SK-N-SH (cell line): ENCODE measurements around the gene CCDC148. TPM values are rescaled to one million over a fixed set of nuclear protein-coding genes. Genes with fewer than 3 reads are reported as not detected.

Source experiments
- CTCF ChIA-PET: fragments of 300-600, 350-600 bp; formaldehyde crosslinking; extraction: SDS; loops from one replicate; lab custom pipeline; 2021; lab: Yijun Ruan, JAX
- POLR2A ChIA-PET: fragments of 350-600 bp; sonication (Branson Sonifier 250); formaldehyde crosslinking; extraction: SDS; loops from one replicate; lab custom pipeline; 2020; ENCODE audit warnings: antibody characterized with exemption, inconsistent platforms; lab: Yijun Ruan, JAX
- DNase-seq: peaks from one replicate; pipeline ENCODE4 v3.0.0; 2012
- H2AFZ ChIP-seq: fragments of 200-600 bp; sonication (generic); 2 replicates; pipeline ENCODE4 v1.8.1; 2016; ENCODE audit warnings: antibody characterized with exemption, mild to moderate bottlenecking, low read depth
- H3F3A ChIP-seq: fragments of 200-600 bp; sonication (generic); replicated peaks from 2 replicates; pipeline ENCODE3; 2016; ENCODE audit warnings: antibody characterized with exemption, mild to moderate bottlenecking; ENCODE audit not compliant: insufficient read depth
- H3K27ac ChIP-seq, 2 experiments: fragments of 200-500 bp in 1 of 2; fragments of 200-600 bp in 1 of 2; sonication (Bioruptor generic) in 1 of 2; sonication (generic), shearing (Covaris generic) in 1 of 2; 2 replicates each; pipeline versions ENCODE4 v1.5.1 to v1.6.1; 2014 to 2016; ENCODE audit warnings: low read depth in 2 of 2, inconsistent platforms in 1 of 2, low read length in 1 of 2, mild to moderate bottlenecking in 1 of 2, mixed read lengths in 1 of 2
- H3K27me3 ChIP-seq: fragments of 200-600 bp; sonication (generic), shearing (Covaris generic); 2 replicates; pipeline ENCODE4 v1.6.1; 2016; ENCODE audit warnings: mixed run types; ENCODE audit not compliant: insufficient read depth
- H3K36me3 ChIP-seq, 2 experiments: fragments of 200-500 bp in 1 of 2; fragments of 200-600 bp in 1 of 2; sonication (Bioruptor generic) in 1 of 2; sonication (generic) in 1 of 2; replicated peaks in 1 of 2; 2 replicates each; pipeline versions ENCODE3 to v1.5.1; 2014 to 2016; ENCODE audit warnings: low read length in 1 of 2, mild to moderate bottlenecking in 1 of 2; ENCODE audit not compliant: insufficient read depth in 2 of 2, control insufficient read depth in 1 of 2
- H3K4me1 ChIP-seq, 2 experiments: fragments of 200-500 bp in 1 of 2; fragments of 200-600 bp in 1 of 2; sonication (Bioruptor generic) in 1 of 2; sonication (generic), shearing (Covaris generic) in 1 of 2; 2 replicates each; pipeline versions ENCODE4 v1.5.1 to v1.6.1; 2014 to 2016; ENCODE audit warnings: low read depth in 1 of 2, low read length in 1 of 2, mixed run types in 1 of 2; ENCODE audit not compliant: insufficient read depth in 2 of 2, control insufficient read depth in 1 of 2
- H3K4me2 ChIP-seq: fragments of 200-600 bp; sonication (generic), shearing (Covaris generic); 2 replicates; pipeline ENCODE4 v1.6.1; 2017; ENCODE audit warnings: mixed run types
- H3K4me3 ChIP-seq, 2 experiments: fragments of 200-500 bp in 1 of 2; fragments of 200-600 bp in 1 of 2; sonication (Bioruptor generic) in 1 of 2; sonication (generic), shearing (Covaris generic) in 1 of 2; 2 replicates each; pipeline versions ENCODE4 v1.5.1 to v1.8.1; 2014 to 2016; ENCODE audit warnings: low read depth in 2 of 2, inconsistent platforms in 1 of 2, low read length in 1 of 2, mild to moderate bottlenecking in 1 of 2, mixed read lengths in 1 of 2, moderate library complexity in 1 of 2
- H3K79me2 ChIP-seq: fragments of 200-600 bp; sonication (generic); 2 replicates; pipeline ENCODE4 v1.8.1; 2017; ENCODE audit warnings: mild to moderate bottlenecking; ENCODE audit not compliant: insufficient read depth
- H3K9ac ChIP-seq: fragments of 200-600 bp; sonication (generic); 2 replicates; pipeline ENCODE4 v1.6.1; 2017; ENCODE audit warnings: mixed run types
- H3K9me2 ChIP-seq: fragments of 200-600 bp; sonication (generic); 2 replicates; pipeline ENCODE4 v1.6.1; 2017; ENCODE audit warnings: mixed run types
- H3K9me3 ChIP-seq: fragments of 200-600 bp; sonication (generic); 2 replicates; pipeline ENCODE4 v1.6.1; 2017; ENCODE audit warnings: mixed run types, mild to moderate bottlenecking, moderate library complexity
- H4K20me1 ChIP-seq: fragments of 200-600 bp; sonication (generic); 2 replicates; pipeline ENCODE4 v1.6.1; 2017; ENCODE audit warnings: mild to moderate bottlenecking, mixed run types; ENCODE audit not compliant: insufficient read depth
- ELF1 ChIP-seq: IDR thresholded peaks from 2 replicates; pipeline ENCODE4 v1.4.0; 2012
- EP300 ChIP-seq, 2 experiments: IDR thresholded peaks; 2 replicates each; pipeline versions ENCODE4 v1.4.0 to v1.6.1; 2012; ENCODE audit warnings: borderline replicate concordance in 1 of 2, low read depth in 1 of 2, low read length in 1 of 2
- FOSL2 ChIP-seq: IDR thresholded peaks from 2 replicates; pipeline ENCODE4 v1.4.0; 2012; ENCODE audit warnings: low read depth, mild to moderate bottlenecking, moderate library complexity, borderline replicate concordance
- FOXM1 ChIP-seq: IDR thresholded peaks from 2 replicates; pipeline ENCODE4 v1.4.0; 2012; ENCODE audit warnings: low read depth, mild to moderate bottlenecking
- MXI1 ChIP-seq: IDR thresholded peaks from 2 replicates; pipeline ENCODE4 v1.6.1; 2012; ENCODE audit warnings: mild to moderate bottlenecking, low read depth, low read length, improper control_type of control experiment
- RAD21 ChIP-seq: IDR thresholded peaks from 2 replicates; pipeline ENCODE4 v1.6.1; 2012; ENCODE audit warnings: mild to moderate bottlenecking, low read length
- RCOR1 ChIP-seq: fragments of 150-350 bp; IDR thresholded peaks from 2 replicates; pipeline ENCODE4 v1.6.1; 2017; ENCODE audit warnings: antibody characterized with exemption, low read length
- SMC3 ChIP-seq: IDR thresholded peaks from 2 replicates; pipeline ENCODE4 v1.6.1; 2012; ENCODE audit warnings: low read depth, low read length, improper control_type of control experiment
- WGBS: methylation state at CpG from one replicate; pipeline ENCODE4 v1.1.6; 2017; ENCODE audit warnings: low lambda C conversion rate; 5-methylcytosine and 5-hydroxymethylcytosine counted together
- polyA plus RNA-seq, 3 experiments: library from polyadenylated mRNA; depleted of rRNA; stranded (reverse); fragments of >200 nt; gene quantifications; 2 replicates each; pipeline ENCODE4 v1.2.3, GENCODE V29; 2012
- small RNA-seq, 7 experiments: library from RNA; depleted of rRNA; stranded (forward); fragments of <200 nt; gene quantifications; one replicate each; pipeline ENCODE3, GENCODE V24; 2012
- TF ChIP-seq, protein P1 (sequence below): fragments of 150-350 bp; IDR thresholded peaks from 2 replicates; pipeline ENCODE4 v1.6.1; 2017; ENCODE audit warnings: antibody characterized with exemption, low read length, low read depth, borderline replicate concordance
- TF ChIP-seq, protein P2 (sequence below): fragments of 200-600 bp; sonication (generic); IDR thresholded peaks from 2 replicates; pipeline ENCODE4 v1.6.1; 2017; ENCODE audit warnings: antibody characterized with exemption, mild to moderate bottlenecking, moderate library complexity

The CCDC148 gene
- polyA plus RNA-seq, 1 of the 3 experiments (the other 2 are of a cell fraction) = 0.18 TPM

DNA sequence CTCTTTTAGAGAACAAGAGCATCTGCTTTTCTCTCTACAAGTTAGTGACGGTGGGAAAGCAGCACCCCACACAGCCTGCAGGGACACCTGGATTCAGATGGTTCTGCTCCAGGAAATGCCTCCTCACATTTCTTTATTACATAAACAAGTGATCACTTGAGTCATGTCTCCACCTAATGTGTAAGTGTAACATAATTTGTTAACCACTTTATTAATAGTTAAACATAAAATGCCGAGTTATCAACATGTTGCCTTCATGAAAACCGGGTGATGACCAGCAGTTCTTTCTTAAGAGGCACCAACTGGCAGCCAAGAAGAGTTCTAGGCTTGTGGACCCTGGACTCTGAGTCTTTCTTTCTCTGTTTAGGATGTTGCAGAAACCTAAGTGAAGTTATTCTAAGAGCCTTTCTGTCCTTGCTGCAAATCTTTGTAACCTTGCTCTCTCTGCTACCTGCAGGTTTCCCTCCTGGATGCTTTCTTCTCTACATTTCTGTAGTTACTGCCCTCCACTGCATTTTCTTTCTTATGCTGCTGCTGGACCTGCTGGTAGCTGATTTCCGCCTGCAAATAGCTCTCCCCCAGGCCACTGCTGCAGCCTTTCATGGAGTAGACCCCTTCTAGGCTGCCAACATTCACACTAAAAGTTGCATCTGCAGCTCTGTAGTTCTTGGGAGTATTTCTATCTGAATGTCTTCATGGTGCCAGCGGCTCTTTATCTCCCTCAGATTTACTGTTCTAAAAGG is 330.6 kb downstream of the CCDC148 start (continued):
- TF ChIP-seq EP300 (IDR thresholded peaks at IDR 0.05; ENCODE audit: borderline replicate concordance in 1 of 2, low read depth in 1 of 2, low read length in 1 of 2) = no peak
- TF ChIP-seq, protein P1, sequence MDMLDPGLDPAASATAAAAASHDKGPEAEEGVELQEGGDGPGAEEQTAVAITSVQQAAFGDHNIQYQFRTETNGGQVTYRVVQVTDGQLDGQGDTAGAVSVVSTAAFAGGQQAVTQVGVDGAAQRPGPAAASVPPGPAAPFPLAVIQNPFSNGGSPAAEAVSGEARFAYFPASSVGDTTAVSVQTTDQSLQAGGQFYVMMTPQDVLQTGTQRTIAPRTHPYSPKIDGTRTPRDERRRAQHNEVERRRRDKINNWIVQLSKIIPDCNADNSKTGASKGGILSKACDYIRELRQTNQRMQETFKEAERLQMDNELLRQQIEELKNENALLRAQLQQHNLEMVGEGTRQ = no peak
- no peak for TF ChIP-seq RAD21

DNA sequence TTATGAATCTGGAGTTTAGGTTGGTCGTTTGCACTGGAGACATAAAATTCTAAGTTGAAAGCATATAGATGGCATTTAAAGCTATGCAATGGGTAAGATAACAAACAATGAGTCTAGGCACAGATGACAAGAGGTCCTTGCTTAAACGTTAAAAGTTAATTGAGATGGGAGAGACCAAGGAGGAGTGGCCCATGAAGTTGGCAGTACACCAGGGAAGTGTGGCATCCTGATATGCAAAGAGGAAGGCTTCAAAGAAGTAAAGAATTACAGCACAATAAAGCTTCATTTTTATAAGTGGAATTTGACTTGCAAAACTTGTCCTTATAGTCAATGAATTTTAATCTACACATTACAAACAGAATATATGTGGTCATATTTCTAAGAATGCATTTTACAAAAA is 331.7 kb downstream of the CCDC148 start:
- H3K9me2 ChIP-seq = no peaks in the 10 kb centered on the region

More for the DNA sequence above, 331.7 kb downstream of the CCDC148 start:
- H3F3A ChIP-seq = no peaks in the 10 kb centered on the region
- ChIA-PET CTCF (no interaction called here), POLR2A (no interaction called here)
- no peaks in the 10 kb centered on the region for H3K4me1 ChIP-seq
- H3K27me3 ChIP-seq = no peaks in the 10 kb centered on the region
- no peaks in the 10 kb centered on the region for H3K9me3 ChIP-seq
- no peak overlapping the region for H3K9ac ChIP-seq
- H2AFZ ChIP-seq = no peak overlapping the region
- no peak overlapping the region for H3K4me2 ChIP-seq
- DNase-seq = no peak
- H3K36me3 ChIP-seq = no peaks in the 10 kb centered on the region
- 11% methylated on average over 2 of the region's 2 CpGs for WGBS
- no peak overlapping the region for H3K4me3 ChIP-seq
- H4K20me1 ChIP-seq = no peaks in the 10 kb centered on the region
- H3K79me2 ChIP-seq = no peaks in the 10 kb centered on the region
- no peak overlapping the region for H3K27ac ChIP-seq
- TF ChIP-seq RCOR1 (no peak), ELF1 (no peak), FOXM1 (no peak), SMC3 (no peak), FOSL2 (no peak), MXI1 (no peak)
- TF ChIP-seq, protein P2, sequence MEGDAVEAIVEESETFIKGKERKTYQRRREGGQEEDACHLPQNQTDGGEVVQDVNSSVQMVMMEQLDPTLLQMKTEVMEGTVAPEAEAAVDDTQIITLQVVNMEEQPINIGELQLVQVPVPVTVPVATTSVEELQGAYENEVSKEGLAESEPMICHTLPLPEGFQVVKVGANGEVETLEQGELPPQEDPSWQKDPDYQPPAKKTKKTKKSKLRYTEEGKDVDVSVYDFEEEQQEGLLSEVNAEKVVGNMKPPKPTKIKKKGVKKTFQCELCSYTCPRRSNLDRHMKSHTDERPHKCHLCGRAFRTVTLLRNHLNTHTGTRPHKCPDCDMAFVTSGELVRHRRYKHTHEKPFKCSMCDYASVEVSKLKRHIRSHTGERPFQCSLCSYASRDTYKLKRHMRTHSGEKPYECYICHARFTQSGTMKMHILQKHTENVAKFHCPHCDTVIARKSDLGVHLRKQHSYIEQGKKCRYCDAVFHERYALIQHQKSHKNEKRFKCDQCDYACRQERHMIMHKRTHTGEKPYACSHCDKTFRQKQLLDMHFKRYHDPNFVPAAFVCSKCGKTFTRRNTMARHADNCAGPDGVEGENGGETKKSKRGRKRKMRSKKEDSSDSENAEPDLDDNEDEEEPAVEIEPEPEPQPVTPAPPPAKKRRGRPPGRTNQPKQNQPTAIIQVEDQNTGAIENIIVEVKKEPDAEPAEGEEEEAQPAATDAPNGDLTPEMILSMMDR = no peak
- TF ChIP-seq, all 33 proteins: peak for 0

Small RNAs within 50 kb of the gene (small RNA-seq; reads per million reads assigned to genes)
- 0 reads per million in 7 experiments for gene RN7SL393P

Other genes starting within 250 kb of the CCDC148 start
- 10.9 and 13.8 TPM in 2 replicates for gene PKP4, start 199 bp upstream of the CCDC148 start, polyA plus RNA-seq (2012; rRNA removed)